K562 (cell line): ENCODE data around the gene PLSCR3. TPM values are rescaled to one million over a fixed set of nuclear protein-coding genes. Genes with fewer than 3 reads are reported as not detected.

ENCODE experiments used
- ATAC-seq: fragments of 200-7000 bp; cut with Tn5 transposase; 3 replicates; pipeline ENCODE4 v1.9.1; 2020; ENCODE audit warnings: moderate library complexity
- BruUV-seq: library from RNA; stranded (reverse); fragments of 400-500 nt; replicated peaks from 2 replicates; lab custom pipeline; 2021; lab: Mats Ljungman, UMichigan
- CTCF ChIA-PET: fragments of 300-600 bp; formaldehyde crosslinking; extraction: SDS; loops from one replicate; lab custom pipeline; 2021; ENCODE audit warnings: low intra/inter-chr PET ratio; lab: Yijun Ruan, JAX
- POLR2A ChIA-PET: fragments of 300-600, 350-650 bp; sonication (Branson Sonifier 250); formaldehyde crosslinking; extraction: SDS; loops from one replicate; lab custom pipeline; 2021; ENCODE audit warnings: antibody characterized with exemption, inconsistent platforms; lab: Yijun Ruan, JAX
- DNase-seq, 4 experiments: peaks; one replicate each; pipeline versions ENCODE4 v3.0.0 to v3.0.0-alpha.2; 2011 to 2018; ENCODE audit warnings: low spot score in 3 of 4, mixed read lengths in 3 of 4; ENCODE audit errors: extremely low read depth in 1 of 4
- FAIRE-seq: peaks from 2 replicates; lab custom pipeline; 2011; peaks lifted over from hg19 to GRCh38; lab: Jason Lieb, UNC
- H2AFZ ChIP-seq: 2 replicates; pipeline ENCODE4 v1.6.0; 2011; ENCODE audit warnings: low read depth, low read length, control low read depth, inconsistent platforms
- H3K27ac ChIP-seq: fragments of 200-600 bp; 3 replicates; pipeline ENCODE4 v1.8.0; 2011; ENCODE audit warnings: low read depth, mild to moderate bottlenecking, control low read depth, inconsistent platforms, low read length, moderate library complexity, mixed read lengths; ENCODE audit errors: extremely low read depth
- H3K27me3 ChIP-seq, 2 experiments: fragments of 300-600 bp in 1 of 2; 2 replicates in 1 of 2; 3 replicates in 1 of 2; pipeline versions ENCODE4 v1.6.0 to v1.8.0; 2011; ENCODE audit warnings: inconsistent platforms in 2 of 2, low read length in 2 of 2, mild to moderate bottlenecking in 1 of 2, mixed read lengths in 1 of 2, moderate library complexity in 1 of 2; ENCODE audit not compliant: control insufficient read depth in 2 of 2, insufficient read depth in 2 of 2
- H3K36me3 ChIP-seq: fragments of 300-600 bp; 3 replicates; pipeline ENCODE4 v1.8.0; 2011; ENCODE audit warnings: mild to moderate bottlenecking, low read length, inconsistent platforms; ENCODE audit not compliant: control insufficient read depth, insufficient read depth
- H3K4me1 ChIP-seq, 2 experiments: fragments of 200-600 bp in 1 of 2; replicated peaks in 1 of 2; 2 replicates in 1 of 2; 3 replicates in 1 of 2; pipeline versions ENCODE4 v1.5.1 to v1.8.0; 2011; ENCODE audit warnings: inconsistent platforms in 2 of 2, low read length in 2 of 2, mild to moderate bottlenecking in 1 of 2, mixed read lengths in 1 of 2, moderate library complexity in 1 of 2; ENCODE audit not compliant: control insufficient read depth in 2 of 2, insufficient read depth in 2 of 2
- H3K4me2 ChIP-seq: 2 replicates; pipeline ENCODE4 v1.6.1; 2011; ENCODE audit warnings: low read length, control low read depth, inconsistent platforms, mixed read lengths; ENCODE audit not compliant: insufficient read depth
- H3K4me3 ChIP-seq: fragments of 200-600 bp; sonication (generic), shearing (Covaris generic); 2 replicates; pipeline ENCODE4 v1.5.1; 2016; ENCODE audit warnings: control low read depth, inconsistent platforms
- H3K79me2 ChIP-seq: fragments of 200-600 bp; 3 replicates; pipeline ENCODE4 v1.8.0; 2011; ENCODE audit warnings: low read length, inconsistent platforms; ENCODE audit not compliant: control insufficient read depth, insufficient read depth
- H3K9ac ChIP-seq, 2 experiments: 2 replicates each; pipeline versions ENCODE4 v1.6.0 to v1.6.1; 2011; ENCODE audit warnings: low read depth in 2 of 2, low read length in 2 of 2, control low read depth in 1 of 2, inconsistent platforms in 1 of 2, mild to moderate bottlenecking in 1 of 2, mixed read lengths in 1 of 2; ENCODE audit not compliant: insufficient read depth in 1 of 2
- H3K9me1 ChIP-seq: one replicate; pipeline ENCODE4 v1.6.0; 2011; ENCODE audit warnings: inconsistent platforms, mild to moderate bottlenecking, low read length, moderate library complexity; ENCODE audit not compliant: control insufficient read depth, insufficient read depth
- H3K9me3 ChIP-seq: replicated peaks from 2 replicates; pipeline ENCODE4 v1.5.1; 2011; ENCODE audit warnings: low read depth, low read length, inconsistent platforms; ENCODE audit not compliant: control insufficient read depth, insufficient read depth
- H4K20me1 ChIP-seq: replicated peaks from 2 replicates; pipeline ENCODE4 v1.6.1; 2011; ENCODE audit warnings: low read length, inconsistent platforms, mixed read lengths; ENCODE audit not compliant: control insufficient read depth, insufficient read depth
- FOXA1 ChIP-seq: fragments of 450-650 bp; IDR thresholded peaks from 2 replicates; pipeline ENCODE4 v1.6.1; 2016; ENCODE audit warnings: mild to moderate bottlenecking, borderline replicate concordance
- NFIX ChIP-seq: fragments of 250-450 bp; sonication (Bioruptor Pico); IDR thresholded peaks from 2 replicates; pipeline ENCODE4 v1.4.0; 2020; ENCODE audit warnings: low read depth, mild to moderate bottlenecking, moderate library complexity
- RCOR1 ChIP-seq, 2 experiments: IDR thresholded peaks; 2 replicates each; pipeline ENCODE4 v1.6.1; 2012; ENCODE audit warnings: low read depth in 2 of 2, low read length in 2 of 2, borderline replicate concordance in 1 of 2, improper control_type of control experiment in 1 of 2
- WGBS: fragments of 100-300 bp; shearing (Covaris generic); methylation state at CpG from one replicate; pipeline ENCODE4 v1.1.6; 2016; ENCODE audit warnings: low coverage, mixed read lengths; ENCODE audit not compliant: insufficient coverage; ENCODE audit errors: missing lambda C conversion rate; 5-methylcytosine and 5-hydroxymethylcytosine counted together
- in situ Hi-C: fragments of 300-500 bp; cut with MboI; formaldehyde crosslinking; loops from 4 replicates; pipeline ENCODE4 v1.15.0; 2018; ENCODE audit warnings: inconsistent platforms, mixed read lengths
- intact Hi-C: fragments of 100-400 bp; cut with micrococcal nuclease; formaldehyde crosslinking; loops from 2 replicates; pipeline ENCODE4 v1.14.2; 2022
- polyA plus RNA-seq, 8 experiments: library from polyadenylated mRNA; depleted of rRNA in 4 of 8; stranded (reverse) in 5 of 8; unstranded in 3 of 8; fragments of >200 nt; fragmentation: Nextera tagmentation in 2 of 8; fragmentation: Illumina TruSeq in 1 of 8; extraction: Ambion mirVana in 2 of 8; extraction: Trizol in 1 of 8; gene quantifications; 2 replicates each; pipeline versions ENCODE4 v1.2.1 to v1.2.3, GENCODE V29; 2011 to 2014; ENCODE audit warnings: inconsistent platforms in 1 of 8, missing spikeins in 1 of 8
- total RNA-seq, 7 experiments: library from RNA; depleted of rRNA in 6 of 7; stranded (reverse); fragments of >200 nt in 6 of 7; fragmentation: Illumina TruSeq in 2 of 7; extraction: Trizol in 2 of 7; gene quantifications; 2 replicates each; pipeline versions ENCODE4 v1.2.1 to v1.2.3, GENCODE V29; 2011 to 2021; ENCODE audit warnings: low replicate concordance in 1 of 7

Gene PLSCR3
- total and polyA plus RNA-seq, 9 of the 15 experiments (the other 6 are each of a cell fraction or from before 2014, with no cell fraction given) = 3.2 to 16.8 (median 4.5) TPM

GRCh38 chr17:7389924-7390910, 4.1 kb downstream of the PLSCR3 start:
- Histone ChIP-seq H3K4me3 (no peak overlapping the region), H3K27me3 (no peaks in the 10 kb centered on the region), H3K9me1 (no peaks in the 10 kb centered on the region), H2AFZ (no peak overlapping the region), H3K36me3 (peaks cover 8% of the 10 kb centered on the region; the same call in 1 of the 3 replicates), H3K79me2 (no peaks in the 10 kb centered on the region), H3K9me3 (no peaks in the 10 kb centered on the region), H3K4me2 (no peak overlapping the region), H3K4me1 (peaks cover 3 to 23% of the 10 kb centered on the region in 2 experiments; a peak in 4 of 5 replicates), H3K9ac (peak overlapping the region in 1 of 2 experiments; percentile 13; a peak in 2 of 4 replicates), H4K20me1 (no peaks in the 10 kb centered on the region), H3K27ac (no peak overlapping the region)
- DNase-seq = no peak
- no peak for FAIRE-seq
- TF ChIP-seq FOXA1 (no peak), RCOR1 (IDR thresholded peaks at IDR 0.05; ENCODE audit: borderline replicate concordance in 1 of 2, low read depth in 2 of 2, low read length in 2 of 2) (no peak), NFIX (CRISPR knock-in tag) (no peak)
- 73% methylated on average over 12 of the region's 19 CpGs for WGBS
- intact Hi-C loops (no loop called here), in situ Hi-C loops (no loop called here)
- ATAC-seq = no peak
- BruUV-seq = no TSS peak
- ChIA-PET POLR2A (interaction anchor here (1.1 to 1.5 kb wide), 2 partner anchors 45 to 96 kb away, joined by 3 read pairs; partner anchors contain the start of gene TMEM102), CTCF (no interaction called here)
